Measurements from ENCODE around the gene PNMA1. TPM values are rescaled to one million over a fixed set of nuclear protein-coding genes. Genes with fewer than 3 reads are reported as not detected.

Gene PNMA1
- total and polyA plus RNA-seq, 2 of the 13 experiments (the other 11 are each of a cell fraction or from before 2014, with no cell fraction given), result 7.0 to 8.3 TPM

DNA sequence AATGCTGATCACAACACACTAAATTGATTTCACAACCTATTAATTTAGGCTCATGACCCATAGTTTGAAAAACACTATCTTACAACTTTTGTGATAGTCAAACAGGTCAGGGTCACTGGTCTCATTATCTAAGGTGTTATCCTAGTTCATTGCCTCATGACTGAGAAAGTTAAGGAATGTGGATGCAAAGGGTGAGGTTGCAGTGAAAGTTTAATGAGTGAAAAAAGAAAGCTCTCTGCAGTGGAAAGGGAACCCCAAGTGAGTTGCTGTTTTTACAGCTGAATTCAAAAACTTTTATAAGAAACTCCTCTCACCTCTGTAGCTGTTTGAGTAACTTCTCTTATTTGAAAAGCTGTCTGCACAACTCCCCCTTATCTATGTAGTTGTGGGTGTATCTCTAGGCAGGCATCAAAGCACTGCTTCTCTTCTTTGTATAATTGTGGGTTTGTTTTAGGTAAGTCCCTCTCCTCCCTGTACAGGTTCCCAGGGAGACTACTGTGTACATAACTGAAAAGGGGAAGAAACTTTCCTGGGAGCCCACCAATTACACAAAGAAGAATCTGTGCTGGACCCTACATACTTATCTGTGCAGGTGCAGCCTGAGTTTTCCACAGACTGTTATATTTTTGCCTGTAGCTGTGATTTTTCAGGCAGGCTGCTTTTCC is 50.5 kb downstream of the PNMA1 start (continued):
- TF ChIP-seq, protein P1, sequence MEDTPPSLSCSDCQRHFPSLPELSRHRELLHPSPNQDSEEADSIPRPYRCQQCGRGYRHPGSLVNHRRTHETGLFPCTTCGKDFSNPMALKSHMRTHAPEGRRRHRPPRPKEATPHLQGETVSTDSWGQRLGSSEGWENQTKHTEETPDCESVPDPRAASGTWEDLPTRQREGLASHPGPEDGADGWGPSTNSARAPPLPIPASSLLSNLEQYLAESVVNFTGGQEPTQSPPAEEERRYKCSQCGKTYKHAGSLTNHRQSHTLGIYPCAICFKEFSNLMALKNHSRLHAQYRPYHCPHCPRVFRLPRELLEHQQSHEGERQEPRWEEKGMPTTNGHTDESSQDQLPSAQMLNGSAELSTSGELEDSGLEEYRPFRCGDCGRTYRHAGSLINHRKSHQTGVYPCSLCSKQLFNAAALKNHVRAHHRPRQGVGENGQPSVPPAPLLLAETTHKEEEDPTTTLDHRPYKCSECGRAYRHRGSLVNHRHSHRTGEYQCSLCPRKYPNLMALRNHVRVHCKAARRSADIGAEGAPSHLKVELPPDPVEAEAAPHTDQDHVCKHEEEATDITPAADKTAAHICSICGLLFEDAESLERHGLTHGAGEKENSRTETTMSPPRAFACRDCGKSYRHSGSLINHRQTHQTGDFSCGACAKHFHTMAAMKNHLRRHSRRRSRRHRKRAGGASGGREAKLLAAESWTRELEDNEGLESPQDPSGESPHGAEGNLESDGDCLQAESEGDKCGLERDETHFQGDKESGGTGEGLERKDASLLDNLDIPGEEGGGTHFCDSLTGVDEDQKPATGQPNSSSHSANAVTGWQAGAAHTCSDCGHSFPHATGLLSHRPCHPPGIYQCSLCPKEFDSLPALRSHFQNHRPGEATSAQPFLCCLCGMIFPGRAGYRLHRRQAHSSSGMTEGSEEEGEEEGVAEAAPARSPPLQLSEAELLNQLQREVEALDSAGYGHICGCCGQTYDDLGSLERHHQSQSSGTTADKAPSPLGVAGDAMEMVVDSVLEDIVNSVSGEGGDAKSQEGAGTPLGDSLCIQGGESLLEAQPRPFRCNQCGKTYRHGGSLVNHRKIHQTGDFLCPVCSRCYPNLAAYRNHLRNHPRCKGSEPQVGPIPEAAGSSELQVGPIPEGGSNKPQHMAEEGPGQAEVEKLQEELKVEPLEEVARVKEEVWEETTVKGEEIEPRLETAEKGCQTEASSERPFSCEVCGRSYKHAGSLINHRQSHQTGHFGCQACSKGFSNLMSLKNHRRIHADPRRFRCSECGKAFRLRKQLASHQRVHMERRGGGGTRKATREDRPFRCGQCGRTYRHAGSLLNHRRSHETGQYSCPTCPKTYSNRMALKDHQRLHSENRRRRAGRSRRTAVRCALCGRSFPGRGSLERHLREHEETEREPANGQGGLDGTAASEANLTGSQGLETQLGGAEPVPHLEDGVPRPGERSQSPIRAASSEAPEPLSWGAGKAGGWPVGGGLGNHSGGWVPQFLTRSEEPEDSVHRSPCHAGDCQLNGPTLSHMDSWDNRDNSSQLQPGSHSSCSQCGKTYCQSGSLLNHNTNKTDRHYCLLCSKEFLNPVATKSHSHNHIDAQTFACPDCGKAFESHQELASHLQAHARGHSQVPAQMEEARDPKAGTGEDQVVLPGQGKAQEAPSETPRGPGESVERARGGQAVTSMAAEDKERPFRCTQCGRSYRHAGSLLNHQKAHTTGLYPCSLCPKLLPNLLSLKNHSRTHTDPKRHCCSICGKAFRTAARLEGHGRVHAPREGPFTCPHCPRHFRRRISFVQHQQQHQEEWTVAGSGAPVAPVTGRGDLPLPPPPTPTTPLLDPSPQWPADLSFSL (CRISPR knock-in tag; IDR thresholded peaks at IDR 0.05), result 0 out of 2 replicates have a peak, but pooled peaks have one; percentile 27
- TF ChIP-seq BCL6 (CRISPR knock-in tag; IDR thresholded peaks at IDR 0.05) (0 out of 2 replicates have a peak, but pooled peaks have one; percentile 6), ISL2 (CRISPR knock-in tag; IDR thresholded peaks at IDR 0.05) (peak; percentile 34; the same call in 1 of the 2 replicates), GFI1 (CRISPR knock-in tag; IDR thresholded peaks at IDR 0.05; ENCODE audit: borderline replicate concordance) (peak; percentile 81), ZNF496 (CRISPR knock-in tag; IDR thresholded peaks at IDR 0.05; ENCODE audit: insufficient replicate concordance) (no peak)
- TF ChIP-seq, protein P2, sequence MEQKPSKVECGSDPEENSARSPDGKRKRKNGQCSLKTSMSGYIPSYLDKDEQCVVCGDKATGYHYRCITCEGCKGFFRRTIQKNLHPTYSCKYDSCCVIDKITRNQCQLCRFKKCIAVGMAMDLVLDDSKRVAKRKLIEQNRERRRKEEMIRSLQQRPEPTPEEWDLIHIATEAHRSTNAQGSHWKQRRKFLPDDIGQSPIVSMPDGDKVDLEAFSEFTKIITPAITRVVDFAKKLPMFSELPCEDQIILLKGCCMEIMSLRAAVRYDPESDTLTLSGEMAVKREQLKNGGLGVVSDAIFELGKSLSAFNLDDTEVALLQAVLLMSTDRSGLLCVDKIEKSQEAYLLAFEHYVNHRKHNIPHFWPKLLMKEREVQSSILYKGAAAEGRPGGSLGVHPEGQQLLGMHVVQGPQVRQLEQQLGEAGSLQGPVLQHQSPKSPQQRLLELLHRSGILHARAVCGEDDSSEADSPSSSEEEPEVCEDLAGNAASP (CRISPR knock-in tag; IDR thresholded peaks at IDR 0.05; ENCODE audit: borderline replicate concordance), result 0 out of 2 replicates have a peak, but pooled peaks have one; percentile 14

Measured in HepG2 (cell line).